ENCODE measurements around the gene ADCY2.

- TF ChIP-seq CREB1 (CRISPR knock-in tag; IDR thresholded peaks at IDR 0.05; ENCODE audit: low read depth) (no peak), EZH2phosphoT487 (IDR thresholded peaks at IDR 0.05; ENCODE audit: unreplicated experiment) (no peak), EZH2 (IDR thresholded peaks at IDR 0.05; ENCODE audit: low read depth, unreplicated experiment) (no peak), JUNB (IDR thresholded peaks at IDR 0.05; ENCODE audit: unreplicated experiment) (no peak), POLR2AphosphoS5 (IDR thresholded peaks at IDR 0.05; ENCODE audit: low read depth) (no peak), ETS1 (IDR thresholded peaks at IDR 0.05) (no peak)
- TF ChIP-seq, protein P1, sequence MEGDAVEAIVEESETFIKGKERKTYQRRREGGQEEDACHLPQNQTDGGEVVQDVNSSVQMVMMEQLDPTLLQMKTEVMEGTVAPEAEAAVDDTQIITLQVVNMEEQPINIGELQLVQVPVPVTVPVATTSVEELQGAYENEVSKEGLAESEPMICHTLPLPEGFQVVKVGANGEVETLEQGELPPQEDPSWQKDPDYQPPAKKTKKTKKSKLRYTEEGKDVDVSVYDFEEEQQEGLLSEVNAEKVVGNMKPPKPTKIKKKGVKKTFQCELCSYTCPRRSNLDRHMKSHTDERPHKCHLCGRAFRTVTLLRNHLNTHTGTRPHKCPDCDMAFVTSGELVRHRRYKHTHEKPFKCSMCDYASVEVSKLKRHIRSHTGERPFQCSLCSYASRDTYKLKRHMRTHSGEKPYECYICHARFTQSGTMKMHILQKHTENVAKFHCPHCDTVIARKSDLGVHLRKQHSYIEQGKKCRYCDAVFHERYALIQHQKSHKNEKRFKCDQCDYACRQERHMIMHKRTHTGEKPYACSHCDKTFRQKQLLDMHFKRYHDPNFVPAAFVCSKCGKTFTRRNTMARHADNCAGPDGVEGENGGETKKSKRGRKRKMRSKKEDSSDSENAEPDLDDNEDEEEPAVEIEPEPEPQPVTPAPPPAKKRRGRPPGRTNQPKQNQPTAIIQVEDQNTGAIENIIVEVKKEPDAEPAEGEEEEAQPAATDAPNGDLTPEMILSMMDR (conservative IDR thresholded peaks at IDR 0.05; ENCODE audit: low read depth in 2 of 2), result no peak
- TF ChIP-seq, protein P2, sequence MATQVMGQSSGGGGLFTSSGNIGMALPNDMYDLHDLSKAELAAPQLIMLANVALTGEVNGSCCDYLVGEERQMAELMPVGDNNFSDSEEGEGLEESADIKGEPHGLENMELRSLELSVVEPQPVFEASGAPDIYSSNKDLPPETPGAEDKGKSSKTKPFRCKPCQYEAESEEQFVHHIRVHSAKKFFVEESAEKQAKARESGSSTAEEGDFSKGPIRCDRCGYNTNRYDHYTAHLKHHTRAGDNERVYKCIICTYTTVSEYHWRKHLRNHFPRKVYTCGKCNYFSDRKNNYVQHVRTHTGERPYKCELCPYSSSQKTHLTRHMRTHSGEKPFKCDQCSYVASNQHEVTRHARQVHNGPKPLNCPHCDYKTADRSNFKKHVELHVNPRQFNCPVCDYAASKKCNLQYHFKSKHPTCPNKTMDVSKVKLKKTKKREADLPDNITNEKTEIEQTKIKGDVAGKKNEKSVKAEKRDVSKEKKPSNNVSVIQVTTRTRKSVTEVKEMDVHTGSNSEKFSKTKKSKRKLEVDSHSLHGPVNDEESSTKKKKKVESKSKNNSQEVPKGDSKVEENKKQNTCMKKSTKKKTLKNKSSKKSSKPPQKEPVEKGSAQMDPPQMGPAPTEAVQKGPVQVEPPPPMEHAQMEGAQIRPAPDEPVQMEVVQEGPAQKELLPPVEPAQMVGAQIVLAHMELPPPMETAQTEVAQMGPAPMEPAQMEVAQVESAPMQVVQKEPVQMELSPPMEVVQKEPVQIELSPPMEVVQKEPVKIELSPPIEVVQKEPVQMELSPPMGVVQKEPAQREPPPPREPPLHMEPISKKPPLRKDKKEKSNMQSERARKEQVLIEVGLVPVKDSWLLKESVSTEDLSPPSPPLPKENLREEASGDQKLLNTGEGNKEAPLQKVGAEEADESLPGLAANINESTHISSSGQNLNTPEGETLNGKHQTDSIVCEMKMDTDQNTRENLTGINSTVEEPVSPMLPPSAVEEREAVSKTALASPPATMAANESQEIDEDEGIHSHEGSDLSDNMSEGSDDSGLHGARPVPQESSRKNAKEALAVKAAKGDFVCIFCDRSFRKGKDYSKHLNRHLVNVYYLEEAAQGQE (IDR thresholded peaks at IDR 0.05; ENCODE audit: unreplicated experiment), result no peak
Measured at GRCh38 chr5:7684826-7685225, 288.9 kb downstream of the ADCY2 start.

Measured in GM23338 (cell line).